Stimulated activated CD8-positive, alpha-beta memory T cell treated with anti-CD3 and anti-CD28 coated beads, Interleukin-7, amount 100 ng/mL, for 24 hours (primary cell): ENCODE results near the gene S1PR2.
"Not testable (repeated sequence)": the region's sequence is repeated elsewhere in the genome, so short reads cannot be mapped to it uniquely, and the experiment has no call there.

ENCODE experiments used
- DNase-seq: peaks from one replicate; pipeline ENCODE4 v3.0.0-alpha.2; 2020; ENCODE audit warnings: low read depth

Gene S1PR2

GRCh38 chr19:10190026-10190425 lies 41.1 kb downstream of the S1PR2 start:
- no peak for DNase-seq

DNA sequence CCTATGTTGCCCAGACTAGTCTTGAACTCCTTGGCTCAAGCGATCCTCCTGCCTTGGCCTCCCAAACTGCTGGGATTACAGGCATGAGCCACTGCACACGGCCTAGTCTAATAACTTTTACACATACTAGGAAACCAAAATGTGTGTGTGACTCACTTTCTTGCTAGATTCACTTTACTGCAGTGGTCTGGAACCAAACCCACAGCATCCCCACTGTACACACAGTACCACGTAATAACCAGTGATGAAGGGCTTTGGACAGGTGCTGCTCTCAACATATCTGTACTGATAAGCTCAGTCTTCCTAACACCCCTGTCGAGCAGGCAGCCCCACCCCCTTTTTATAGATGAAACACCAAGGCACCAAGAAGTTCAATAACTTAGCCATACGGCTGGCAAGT lies 41.5 kb downstream of the S1PR2 start:
- no peak for DNase-seq

GRCh38 chr19:10187315-10187714 lies 43.8 kb downstream of the S1PR2 start:
- no peak for DNase-seq

- no peak for DNase-seq
Observed at GRCh38 chr19:10184636-10185035, 46.5 kb downstream of the S1PR2 start.

GRCh38 chr19:10183926-10184325 lies 47.2 kb downstream of the S1PR2 start:
- DNase-seq, result no peak

- DNase-seq, result no peak
Observed at GRCh38 chr19:10182847-10183246, 48.3 kb downstream of the S1PR2 start.

- DNase-seq, result no peak
Observed at GRCh38 chr19:10182076-10182475, 49.1 kb downstream of the S1PR2 start.

DNA sequence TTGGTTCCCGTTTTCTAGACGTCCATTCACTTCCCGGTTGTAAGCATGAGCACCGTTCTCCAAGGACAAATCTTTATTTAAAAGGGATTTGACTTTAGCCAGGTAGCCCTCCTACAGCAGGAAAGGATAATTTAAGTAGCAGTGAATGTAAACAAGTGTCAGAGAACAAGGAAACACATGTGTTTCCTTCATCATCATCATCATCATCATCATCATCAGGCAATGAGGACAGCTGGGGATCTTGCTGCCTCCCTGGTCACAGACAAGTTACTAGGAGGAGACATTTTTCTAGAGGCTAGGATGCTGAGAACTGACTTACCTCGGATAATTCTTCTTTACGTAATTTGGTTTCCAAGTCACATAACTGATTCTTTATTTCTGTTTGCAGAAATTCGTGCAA lies 50.7 kb downstream of the S1PR2 start:
- no peak for DNase-seq

GRCh38 chr19:10180024-10180423 lies 51.1 kb downstream of the S1PR2 start:
- not testable (repeated sequence) for DNase-seq

DNA sequence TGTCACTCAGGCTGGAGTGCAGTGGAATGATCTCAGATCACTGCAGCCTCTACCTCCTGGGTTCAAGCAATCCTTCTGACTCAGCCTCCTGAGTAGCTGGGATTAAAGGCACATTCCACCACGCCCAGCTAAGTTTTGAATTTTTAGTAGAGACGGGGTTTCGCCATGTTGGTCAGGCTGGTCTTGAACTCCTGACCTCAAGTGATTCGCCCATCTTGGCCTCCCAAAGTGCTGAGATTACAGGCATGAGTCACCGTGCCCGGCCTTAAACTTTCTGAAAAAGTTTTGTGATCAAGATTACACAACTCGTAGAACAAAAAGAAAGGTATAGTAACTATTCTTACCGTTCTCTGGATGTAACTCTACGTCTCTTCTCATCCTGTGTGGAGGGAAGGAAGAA lies 57.6 kb downstream of the S1PR2 start:
- no peak for DNase-seq
